Measurements from ENCODE around the gene KCND1. TPM values are rescaled to one million over a fixed set of nuclear protein-coding genes. Genes with fewer than 3 reads are reported as not detected.

The KCND1 gene
- total and polyA plus RNA-seq, 2 experiments from 2014 or later = 2.6 to 3.1 TPM

DNA sequence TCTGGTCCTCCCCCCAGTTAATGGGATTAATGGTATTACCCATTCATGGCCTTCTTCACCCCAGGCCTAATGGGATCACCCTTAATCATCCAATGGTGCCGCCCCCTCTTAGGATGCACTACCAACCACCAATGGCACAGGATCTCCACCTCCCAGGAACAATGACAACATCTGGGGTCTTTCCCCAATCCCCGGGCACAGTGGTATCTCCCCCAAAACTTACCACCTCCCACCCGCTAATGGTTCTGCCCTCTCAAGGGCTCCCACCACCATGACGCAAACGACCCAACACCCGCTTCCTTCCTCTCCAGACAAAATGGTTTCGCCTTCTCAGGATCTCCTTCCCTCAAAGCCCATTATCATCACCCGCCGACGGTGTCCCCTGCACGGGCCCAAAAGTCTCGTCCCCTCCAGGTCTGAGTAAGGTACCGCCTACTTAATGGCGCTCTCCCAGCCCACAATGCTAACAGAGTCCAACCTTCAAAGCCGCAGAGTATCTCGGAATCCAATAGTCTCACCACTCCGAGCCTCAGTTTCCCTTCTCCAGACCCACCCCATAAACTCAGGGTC lies 30.0 kb upstream of the KCND1 start:
- TF ChIP-seq, protein P1, sequence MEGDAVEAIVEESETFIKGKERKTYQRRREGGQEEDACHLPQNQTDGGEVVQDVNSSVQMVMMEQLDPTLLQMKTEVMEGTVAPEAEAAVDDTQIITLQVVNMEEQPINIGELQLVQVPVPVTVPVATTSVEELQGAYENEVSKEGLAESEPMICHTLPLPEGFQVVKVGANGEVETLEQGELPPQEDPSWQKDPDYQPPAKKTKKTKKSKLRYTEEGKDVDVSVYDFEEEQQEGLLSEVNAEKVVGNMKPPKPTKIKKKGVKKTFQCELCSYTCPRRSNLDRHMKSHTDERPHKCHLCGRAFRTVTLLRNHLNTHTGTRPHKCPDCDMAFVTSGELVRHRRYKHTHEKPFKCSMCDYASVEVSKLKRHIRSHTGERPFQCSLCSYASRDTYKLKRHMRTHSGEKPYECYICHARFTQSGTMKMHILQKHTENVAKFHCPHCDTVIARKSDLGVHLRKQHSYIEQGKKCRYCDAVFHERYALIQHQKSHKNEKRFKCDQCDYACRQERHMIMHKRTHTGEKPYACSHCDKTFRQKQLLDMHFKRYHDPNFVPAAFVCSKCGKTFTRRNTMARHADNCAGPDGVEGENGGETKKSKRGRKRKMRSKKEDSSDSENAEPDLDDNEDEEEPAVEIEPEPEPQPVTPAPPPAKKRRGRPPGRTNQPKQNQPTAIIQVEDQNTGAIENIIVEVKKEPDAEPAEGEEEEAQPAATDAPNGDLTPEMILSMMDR (IDR thresholded peaks at IDR 0.05; ENCODE audit: low read depth, low read length) = no peak
- Histone ChIP-seq H3K27me3 (no peaks in the 10 kb centered on the region), H3K9me3 (ENCODE audit: low read depth) (no peaks in the 10 kb centered on the region), H3K4me3 (peak overlapping the region; percentile 72), H3K27ac (peak overlapping the region; percentile 97), H3K36me3 (no peaks in the 10 kb centered on the region), H3K4me1 (ENCODE audit: low read depth) (no peaks in the 10 kb centered on the region)
- peak; percentile 31 to 44 for DNase-seq (ENCODE audit: low read depth in 1 of 2, low spot score in 1 of 2)

DNA sequence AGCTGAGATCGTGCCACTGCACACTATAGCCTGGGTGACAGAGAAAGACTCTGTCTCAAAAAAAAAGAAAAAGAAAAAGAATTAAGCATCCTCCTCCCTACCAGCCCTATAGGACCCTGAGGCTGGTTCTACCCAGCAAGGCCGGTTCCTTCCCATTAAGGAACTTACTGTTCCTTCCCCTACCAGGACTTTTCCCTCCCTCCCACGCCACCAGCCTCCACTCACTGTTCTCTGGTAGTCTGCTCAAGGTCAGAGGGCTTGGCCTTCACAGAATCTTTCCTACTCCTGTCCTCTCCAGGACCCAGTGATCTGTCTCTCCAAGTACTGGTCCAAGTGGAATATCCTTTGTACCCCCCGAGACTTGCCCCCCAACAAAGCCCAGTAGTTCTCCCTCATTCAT lies 29.0 kb upstream of the KCND1 start:
- H3K4me1 ChIP-seq (ENCODE audit: low read depth) = no peaks in the 10 kb centered on the region
- H3K4me3 ChIP-seq = no peak overlapping the region
- DNase-seq (ENCODE audit: low read depth in 1 of 2, low spot score in 1 of 2) = no peak
- H3K27me3 ChIP-seq = no peaks in the 10 kb centered on the region
- TF ChIP-seq, protein P1 (IDR thresholded peaks at IDR 0.05; ENCODE audit: low read depth, low read length) = no peak
- H3K9me3 ChIP-seq (ENCODE audit: low read depth) = no peaks in the 10 kb centered on the region
- no peaks in the 10 kb centered on the region for H3K36me3 ChIP-seq
- H3K27ac ChIP-seq = no peak overlapping the region

- TF ChIP-seq, protein P1 (IDR thresholded peaks at IDR 0.05; ENCODE audit: low read depth, low read length) = no peak
- no peak overlapping the region for H3K27ac ChIP-seq
These were observed 27.4 kb upstream of the KCND1 start for GRCh38 chrX:48999030-48999429.

GRCh38 chrX:48998391-48998790 lies 26.7 kb upstream of the KCND1 start:
- H3K27me3 ChIP-seq = no peaks in the 10 kb centered on the region

More at GRCh38 chrX:48999030-48999429, 27.4 kb upstream of the KCND1 start:
- Histone ChIP-seq H3K4me1 (ENCODE audit: low read depth) (no peaks in the 10 kb centered on the region), H3K36me3 (no peaks in the 10 kb centered on the region), H3K4me3 (no peak overlapping the region), H3K27me3 (no peaks in the 10 kb centered on the region), H3K9me3 (ENCODE audit: low read depth) (no peaks in the 10 kb centered on the region)
- no peak for DNase-seq (ENCODE audit: low read depth in 1 of 2, low spot score in 1 of 2)

GRCh38 chrX:48997865-48998264 lies 26.2 kb upstream of the KCND1 start:
- no peaks in the 10 kb centered on the region for H3K27me3 ChIP-seq
- no peak overlapping the region for H3K4me3 ChIP-seq
- DNase-seq (ENCODE audit: low read depth in 1 of 2, low spot score in 1 of 2) = no peak
- no peaks in the 10 kb centered on the region for H3K9me3 ChIP-seq (ENCODE audit: low read depth)
- H3K4me1 ChIP-seq (ENCODE audit: low read depth) = no peaks in the 10 kb centered on the region
- H3K36me3 ChIP-seq = no peaks in the 10 kb centered on the region
- TF ChIP-seq, protein P1 (IDR thresholded peaks at IDR 0.05; ENCODE audit: low read depth, low read length) = no peak
- H3K27ac ChIP-seq = no peak overlapping the region

More at GRCh38 chrX:48998391-48998790, 26.7 kb upstream of the KCND1 start:
- Histone ChIP-seq H3K4me3 (no peak overlapping the region), H3K27ac (no peak overlapping the region), H3K4me1 (ENCODE audit: low read depth) (no peaks in the 10 kb centered on the region), H3K36me3 (no peaks in the 10 kb centered on the region), H3K9me3 (ENCODE audit: low read depth) (no peaks in the 10 kb centered on the region)
- TF ChIP-seq, protein P1 (IDR thresholded peaks at IDR 0.05; ENCODE audit: low read depth, low read length) = no peak
- peak in 1 of 2 donors; percentile 2 for DNase-seq (ENCODE audit: low read depth in 1 of 2, low spot score in 1 of 2)
